HCT116 (cell line): ENCODE results near the gene BMP8B. TPM values are rescaled to one million over a fixed set of nuclear protein-coding genes. Genes with fewer than 3 reads are reported as not detected.

ENCODE experiments used
- ATAC-seq: fragments of 200-7000 bp; cut with Tn5 transposase; 2 replicates; pipeline ENCODE4 v1.9.1; 2020; ENCODE audit warnings: mild to moderate bottlenecking, moderate library complexity
- BruUV-seq: library from RNA; stranded (reverse); fragments of 400-500 nt; replicated peaks from 2 replicates; lab custom pipeline; 2021; lab: Mats Ljungman, UMichigan
- CTCF ChIA-PET: fragments of 300-600 bp; sonication (Branson Sonifier 250); formaldehyde crosslinking; loops from one replicate; lab custom pipeline; 2021; ENCODE audit warnings: antibody characterized with exemption; lab: Charles Lee
- POLR2A ChIA-PET: fragments of 300-600, 350-600 bp; sonication (Branson Sonifier 250); formaldehyde crosslinking; loops from one replicate; lab custom pipeline; 2021; ENCODE audit warnings: antibody characterized with exemption; lab: Charles Lee
- RAD21 ChIA-PET, 2 experiments: fragments of 300-600 bp; sonication (Branson Sonifier 250); formaldehyde crosslinking; loops; one replicate each; lab custom pipeline; 2023; ENCODE audit warnings: low total read pairs in 2 of 2; ENCODE audit not compliant: uncharacterized antibody in 2 of 2, unreplicated experiment in 2 of 2, low non-redundant PET in 1 of 2; lab: Charles Lee
- DNase-seq: peaks from one replicate; pipeline ENCODE4 v3.0.0-alpha.2; 2010; ENCODE audit warnings: low read depth, low spot score
- H2AFZ ChIP-seq: fragments of 200-600 bp; shearing (Covaris generic), sonication (generic); 2 replicates; pipeline ENCODE4 v1.6.1; 2017; ENCODE audit warnings: low read depth, mixed run types, mixed read lengths, antibody characterized with exemption, low read length; ENCODE audit not compliant: poor library complexity, severe bottlenecking
- H3K27ac ChIP-seq: 2 replicates; pipeline ENCODE4 v1.5.1; 2012; ENCODE audit warnings: low read depth, low read length
- H3K27me3 ChIP-seq: fragments of 200-600 bp; sonication (generic); 2 replicates; pipeline ENCODE4 v1.6.1; 2016; ENCODE audit warnings: mixed run types, low read length, mixed read lengths; ENCODE audit not compliant: insufficient read depth
- H3K36me3 ChIP-seq, 2 experiments: fragments of 200-500 bp in 1 of 2; fragments of 200-600 bp in 1 of 2; sonication (Bioruptor generic) in 1 of 2; sonication (generic) in 1 of 2; 2 replicates each; pipeline versions ENCODE4 v1.5.1 to v1.6.1; 2014 to 2016; ENCODE audit warnings: low read length in 2 of 2, inconsistent platforms in 1 of 2, mixed read lengths in 1 of 2, mixed run types in 1 of 2; ENCODE audit not compliant: insufficient read depth in 2 of 2, control insufficient read depth in 1 of 2
- H3K4me1 ChIP-seq, 2 experiments: fragments of 200-600 bp in 1 of 2; sonication (generic) in 1 of 2; 2 replicates each; pipeline versions ENCODE4 v1.5.1 to v1.6.1; 2012 to 2017; ENCODE audit warnings: low read length in 2 of 2, inconsistent platforms in 1 of 2, mild to moderate bottlenecking in 1 of 2, mixed read lengths in 1 of 2, mixed run types in 1 of 2, moderate library complexity in 1 of 2; ENCODE audit not compliant: insufficient read depth in 2 of 2, control insufficient read depth in 1 of 2
- H3K4me2 ChIP-seq: fragments of 200-600 bp; sonication (generic); 2 replicates; pipeline ENCODE4 v1.6.1; 2017; ENCODE audit warnings: mixed run types, low read length, mixed read lengths
- H3K4me3 ChIP-seq, 2 experiments: fragments of 200-600 bp in 1 of 2; sonication (generic) in 1 of 2; replicated peaks in 1 of 2; 2 replicates each; pipeline ENCODE4 v1.5.1; 2011 to 2016; ENCODE audit warnings: low read length in 2 of 2, control low read depth in 1 of 2, low read depth in 1 of 2, mild to moderate bottlenecking in 1 of 2, mixed read lengths in 1 of 2, mixed run types in 1 of 2
- H3K79me2 ChIP-seq: fragments of 200-600 bp; sonication (generic); 2 replicates; pipeline ENCODE4 v1.6.1; 2017; ENCODE audit warnings: mild to moderate bottlenecking, mixed run types, low read length, moderate library complexity, mixed read lengths; ENCODE audit not compliant: insufficient read depth
- H3K9ac ChIP-seq: fragments of 200-600 bp; sonication (generic); 2 replicates; pipeline ENCODE4 v1.6.1; 2016; ENCODE audit warnings: low read length, mixed read lengths
- H3K9me2 ChIP-seq: fragments of 200-600 bp; sonication (generic), shearing (Covaris generic); 2 replicates; pipeline ENCODE4 v1.6.1; 2017; ENCODE audit warnings: mixed run types, mild to moderate bottlenecking, moderate library complexity; ENCODE audit not compliant: insufficient read depth
- H3K9me3 ChIP-seq, 2 experiments: fragments of 200-500 bp in 1 of 2; fragments of 200-600 bp in 1 of 2; sonication (Bioruptor generic) in 1 of 2; sonication (generic) in 1 of 2; 2 replicates each; pipeline ENCODE4 v1.6.1; 2014 to 2017; ENCODE audit warnings: low read length in 2 of 2, mixed read lengths in 2 of 2, inconsistent platforms in 1 of 2, low read depth in 1 of 2, mild to moderate bottlenecking in 1 of 2, mixed run types in 1 of 2, moderate library complexity in 1 of 2; ENCODE audit not compliant: control insufficient read depth in 1 of 2, insufficient read depth in 1 of 2
- H4K20me1 ChIP-seq: fragments of 200-600 bp; sonication (generic), shearing (Covaris generic); 2 replicates; pipeline ENCODE4 v1.6.1; 2017; ENCODE audit warnings: mixed run types, mild to moderate bottlenecking, moderate library complexity; ENCODE audit not compliant: insufficient read depth
- CEBPB ChIP-seq: IDR thresholded peaks from 2 replicates; pipeline ENCODE4 v1.6.1; 2012; ENCODE audit warnings: low read depth
- RAD21 ChIP-seq: IDR thresholded peaks from 2 replicates; pipeline ENCODE4 v1.6.1; 2012; ENCODE audit warnings: low read depth, mild to moderate bottlenecking
- intact Hi-C: fragments of 100-400 bp; cut with micrococcal nuclease; formaldehyde crosslinking; loops from 2 replicates; pipeline ENCODE4 v1.10.0; 2022
- total RNA-seq: library from RNA; stranded (reverse); gene quantifications from one replicate; pipeline ENCODE4 v1.2.1, GENCODE V29; 2021; ENCODE audit not compliant: unreplicated experiment
- TF ChIP-seq, protein P1 (sequence below), 3 experiments: fragments of 200-600 bp in 1 of 3; sonication (generic) in 1 of 3; IDR thresholded peaks in 2 of 3; conservative IDR thresholded peaks in 1 of 3; 2 replicates each; pipeline ENCODE4 v1.5.1; 2012 to 2017; ENCODE audit warnings: low read depth in 2 of 3, low read length in 2 of 3, antibody characterized with exemption in 1 of 3, borderline replicate concordance in 1 of 3, control low read depth in 1 of 3, mild to moderate bottlenecking in 1 of 3, mixed read lengths in 1 of 3, mixed run types in 1 of 3, moderate library complexity in 1 of 3; ENCODE audit not compliant: insufficient read depth in 1 of 3

The BMP8B gene
- total RNA-seq, 1 experiment from 2014 or later, result 9.5 TPM

- CTCF ChIA-PET, result no interaction called here
- TF ChIP-seq CEBPB, result no peak
- H3K9ac ChIP-seq, result no peak overlapping the region
- ATAC-seq, result no peak
- no peaks in the 10 kb centered on the region for H3K4me1 ChIP-seq
- POLR2A ChIA-PET, result no interaction called here
- RAD21 ChIA-PET, result no interaction called here
- TSS peak; percentile 28 for BruUV-seq
- no peak overlapping the region for H2AFZ ChIP-seq
- no peaks in the 10 kb centered on the region for H3K9me2 ChIP-seq
- no peaks in the 10 kb centered on the region for H3K27me3 ChIP-seq
- peaks cover 9 to 33% of the 10 kb centered on the region in 2 experiments; a peak in 3 of 4 replicates for H3K36me3 ChIP-seq
- no peak overlapping the region for H3K4me3 ChIP-seq
- no peaks in the 10 kb centered on the region for H3K9me3 ChIP-seq
- H3K27ac ChIP-seq, result no peak overlapping the region
- no peaks in the 10 kb centered on the region for H4K20me1 ChIP-seq
- no peak for DNase-seq
- H3K4me2 ChIP-seq, result no peak overlapping the region
- intact Hi-C loops, result no loop called here
- no peaks in the 10 kb centered on the region for H3K79me2 ChIP-seq
Measured at GRCh38 chr1:39758556-39759435, 29.9 kb downstream of the BMP8B start.

GRCh38 chr1:39757501-39757900 lies 31.2 kb downstream of the BMP8B start:
- POLR2A ChIA-PET, result no interaction called here
- CTCF ChIA-PET, result no interaction called here
- RAD21 ChIA-PET, result no interaction called here
- H3K9me2 ChIP-seq, result no peaks in the 10 kb centered on the region
- no peaks in the 10 kb centered on the region for H3K9me3 ChIP-seq
- H4K20me1 ChIP-seq, result no peaks in the 10 kb centered on the region
- no peak overlapping the region for H2AFZ ChIP-seq
- ATAC-seq (no peak), DNase-seq (no peak)
- no peaks in the 10 kb centered on the region for H3K4me1 ChIP-seq
- H3K79me2 ChIP-seq, result no peaks in the 10 kb centered on the region
- no peak overlapping the region for H3K9ac ChIP-seq
- no peak overlapping the region for H3K4me2 ChIP-seq
- peaks cover 20 to 45% of the 10 kb centered on the region in 2 experiments; a peak in 3 of 4 replicates for H3K36me3 ChIP-seq
- TSS peak; percentile 60 for BruUV-seq
- no peak overlapping the region for H3K27ac ChIP-seq
- intact Hi-C loops, result no loop called here
- no peak for TF ChIP-seq RAD21
- TF ChIP-seq, protein P1, sequence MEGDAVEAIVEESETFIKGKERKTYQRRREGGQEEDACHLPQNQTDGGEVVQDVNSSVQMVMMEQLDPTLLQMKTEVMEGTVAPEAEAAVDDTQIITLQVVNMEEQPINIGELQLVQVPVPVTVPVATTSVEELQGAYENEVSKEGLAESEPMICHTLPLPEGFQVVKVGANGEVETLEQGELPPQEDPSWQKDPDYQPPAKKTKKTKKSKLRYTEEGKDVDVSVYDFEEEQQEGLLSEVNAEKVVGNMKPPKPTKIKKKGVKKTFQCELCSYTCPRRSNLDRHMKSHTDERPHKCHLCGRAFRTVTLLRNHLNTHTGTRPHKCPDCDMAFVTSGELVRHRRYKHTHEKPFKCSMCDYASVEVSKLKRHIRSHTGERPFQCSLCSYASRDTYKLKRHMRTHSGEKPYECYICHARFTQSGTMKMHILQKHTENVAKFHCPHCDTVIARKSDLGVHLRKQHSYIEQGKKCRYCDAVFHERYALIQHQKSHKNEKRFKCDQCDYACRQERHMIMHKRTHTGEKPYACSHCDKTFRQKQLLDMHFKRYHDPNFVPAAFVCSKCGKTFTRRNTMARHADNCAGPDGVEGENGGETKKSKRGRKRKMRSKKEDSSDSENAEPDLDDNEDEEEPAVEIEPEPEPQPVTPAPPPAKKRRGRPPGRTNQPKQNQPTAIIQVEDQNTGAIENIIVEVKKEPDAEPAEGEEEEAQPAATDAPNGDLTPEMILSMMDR (IDR thresholded peaks at IDR 0.05 in 2 of 3, conservative IDR thresholded peaks at IDR 0.05 in 1 of 3; ENCODE audit: borderline replicate concordance in 1 of 3, insufficient read depth in 1 of 3, low read depth in 2 of 3, low read length in 2 of 3), result no peak
- TF ChIP-seq, all 23 proteins: peak for 0
- Histone ChIP-seq H3K4me3 (no peak overlapping the region), H3K27me3 (no peaks in the 10 kb centered on the region)
